Skeletal muscle tissue (tissue), 5 donors: ENCODE measurements around the gene EFNA1. TPM values are rescaled to one million over a fixed set of nuclear protein-coding genes. Genes with fewer than 3 reads are reported as not detected.

Source experiments
- H3K27ac ChIP-seq: one replicate; pipeline ENCODE4 v1.7.0; 2013; ENCODE audit warnings: mild to moderate bottlenecking, low read depth, low read length, inconsistent platforms
- H3K27me3 ChIP-seq, 3 donors: one replicate each; pipeline ENCODE4 v1.7.0; 2013; ENCODE audit warnings: low read length in 3 of 3; ENCODE audit not compliant: control insufficient read depth in 3 of 3, insufficient read depth in 3 of 3
- H3K36me3 ChIP-seq, 3 donors: one replicate each; pipeline ENCODE4 v1.7.0; 2013; ENCODE audit warnings: low read length in 3 of 3; ENCODE audit not compliant: control insufficient read depth in 3 of 3, insufficient read depth in 3 of 3
- H3K4me1 ChIP-seq, 3 donors: one replicate each; pipeline ENCODE4 v1.7.0; 2013; ENCODE audit warnings: low read length in 3 of 3, mild to moderate bottlenecking in 3 of 3; ENCODE audit not compliant: control insufficient read depth in 3 of 3, insufficient read depth in 3 of 3
- H3K4me3 ChIP-seq, 3 donors: one replicate each; pipeline ENCODE4 v1.7.0; 2013; ENCODE audit warnings: low read length in 3 of 3
- H3K9ac ChIP-seq, 3 donors: one replicate each; pipeline ENCODE4 v1.7.0; 2013; ENCODE audit warnings: low read length in 3 of 3, mild to moderate bottlenecking in 3 of 3, moderate library complexity in 2 of 3, low read depth in 1 of 3
- H3K9me3 ChIP-seq, 3 donors: one replicate each; pipeline ENCODE4 v1.7.0; 2013; ENCODE audit warnings: low read length in 3 of 3; ENCODE audit not compliant: control insufficient read depth in 3 of 3
- small RNA-seq: library from RNA; depleted of rRNA; stranded (forward); fragments of <200 nt; gene quantifications from one replicate; pipeline ENCODE3, GENCODE V24; 2014
- total RNA-seq: library from RNA; depleted of rRNA; stranded (reverse); fragments of >200 nt; gene quantifications from one replicate; pipeline ENCODE4 v1.2.3, GENCODE V29; 2014
- donor health status: Osteomylitis.

The EFNA1 gene
- total RNA-seq, 1 donor from 2014 or later: 13.0 TPM

GRCh38 chr1:155178441-155179111 lies 50.9 kb downstream of the EFNA1 start:
- Histone ChIP-seq H3K36me3 (no peaks in the 10 kb centered on the region), H3K9me3 (no peaks in the 10 kb centered on the region), H3K9ac (no peak overlapping the region), H3K27me3 (peaks cover 12 to 13% (median 12%) of the 10 kb centered on the region in 3 donors), H3K4me3 (no peak overlapping the region), H3K4me1 (peaks cover 1 to 9% (median 8%) of the 10 kb centered on the region in 3 donors), H3K27ac (no peak overlapping the region)

GRCh38 chr1:155179112-155180031 lies 51.7 kb downstream of the EFNA1 start:
- Histone ChIP-seq H3K4me1 (peaks cover 5 to 15% (median 5%) of the 10 kb centered on the region in 3 donors), H3K9me3 (no peaks in the 10 kb centered on the region), H3K9ac (no peak overlapping the region), H3K27me3 (peaks cover 7 to 8% (median 8%) of the 10 kb centered on the region in 3 donors), H3K4me3 (no peak overlapping the region), H3K27ac (no peak overlapping the region), H3K36me3 (no peaks in the 10 kb centered on the region)

- H3K4me1 ChIP-seq: peaks cover 17 to 32% (median 19%) of the 10 kb centered on the region in 3 donors
- no peaks in the 10 kb centered on the region for H3K9me3 ChIP-seq
- H3K27ac ChIP-seq: no peak overlapping the region
- no peak overlapping the region for H3K4me3 ChIP-seq
- H3K36me3 ChIP-seq: no peaks in the 10 kb centered on the region
- no peaks in the 10 kb centered on the region for H3K27me3 ChIP-seq
- no peak overlapping the region for H3K9ac ChIP-seq
These were observed 53.8 kb downstream of the EFNA1 start for GRCh38 chr1:155181371-155182051.

GRCh38 chr1:155182052-155182550 lies 54.4 kb downstream of the EFNA1 start:
- H3K27ac ChIP-seq: no peak overlapping the region
- H3K4me3 ChIP-seq: no peak overlapping the region
- H3K9ac ChIP-seq: no peak overlapping the region
- no peaks in the 10 kb centered on the region for H3K27me3 ChIP-seq
- H3K36me3 ChIP-seq: no peaks in the 10 kb centered on the region
- H3K9me3 ChIP-seq: no peaks in the 10 kb centered on the region
- H3K4me1 ChIP-seq: peaks cover 17 to 27% (median 17%) of the 10 kb centered on the region in 3 donors

GRCh38 chr1:155183775-155184221 lies 56.1 kb downstream of the EFNA1 start:
- H3K27ac ChIP-seq: no peak overlapping the region
- peak overlapping the region in 1 of 3 donors; percentile 68 for H3K9ac ChIP-seq
- no peaks in the 10 kb centered on the region for H3K27me3 ChIP-seq
- H3K4me3 ChIP-seq: no peak overlapping the region
- peaks cover 17 to 27% (median 17%) of the 10 kb centered on the region in 3 donors for H3K4me1 ChIP-seq
- no peaks in the 10 kb centered on the region for H3K36me3 ChIP-seq
- H3K9me3 ChIP-seq: no peaks in the 10 kb centered on the region

- H3K9ac ChIP-seq: peak overlapping the region in 1 of 3 donors; percentile 68
- H3K4me3 ChIP-seq: no peak overlapping the region
- H3K4me1 ChIP-seq: peaks cover 17 to 27% (median 17%) of the 10 kb centered on the region in 3 donors
- H3K36me3 ChIP-seq: no peaks in the 10 kb centered on the region
- peak overlapping the region; percentile 74 for H3K27ac ChIP-seq
- no peaks in the 10 kb centered on the region for H3K27me3 ChIP-seq
- no peaks in the 10 kb centered on the region for H3K9me3 ChIP-seq
These were observed 56.7 kb downstream of the EFNA1 start for GRCh38 chr1:155184351-155184811.

Small RNA genes within 50 kb of the gene (small RNA-seq; reads per million reads assigned to genes)
- gene HMGN2P18: not detected
- gene RF00019: not detected

Other genes starting within 250 kb of the EFNA1 start
- 12.5 TPM for gene PMVK, start 191.2 kb upstream of the EFNA1 start, total RNA-seq
- 190 TPM for gene PBXIP1, start 171.8 kb upstream of the EFNA1 start, total RNA-seq
- gene PYGO2, start 166.1 kb upstream of the EFNA1 start, total RNA-seq: 16.2 TPM
- 36.0 TPM for gene SHC1, start 157.1 kb upstream of the EFNA1 start, total RNA-seq
- 31.8 TPM for gene CKS1B, start 153.2 kb upstream of the EFNA1 start, total RNA-seq
- gene FLAD1, start 144.5 kb upstream of the EFNA1 start, total RNA-seq: 16.2 TPM
- not detected for gene LENEP, start 134.3 kb upstream of the EFNA1 start, total RNA-seq
- 7.8 TPM for gene ZBTB7B, start 125.1 kb upstream of the EFNA1 start, total RNA-seq
- gene DCST2, start 94.1 kb upstream of the EFNA1 start, total RNA-seq: not detected
- not detected for gene DCST1, start 94.1 kb upstream of the EFNA1 start, total RNA-seq
- 33.9 TPM for gene ADAM15, start 76.6 kb upstream of the EFNA1 start, total RNA-seq
- gene EFNA4, start 64.1 kb upstream of the EFNA1 start, total RNA-seq: 3.7 TPM
- 0.52 TPM for gene EFNA3, start 49.0 kb upstream of the EFNA1 start, total RNA-seq
- 19.8 TPM for gene SLC50A1, start 8.0 kb downstream of the EFNA1 start, total RNA-seq
- gene DPM3, start 12.7 kb downstream of the EFNA1 start, total RNA-seq: 13.6 TPM
- 104 TPM for gene KRTCAP2, start 45.4 kb downstream of the EFNA1 start, total RNA-seq
- under 0.01 TPM for gene TRIM46, start 46.0 kb downstream of the EFNA1 start, total RNA-seq
- 40.2 TPM for gene THBS3, start 80.0 kb downstream of the EFNA1 start, total RNA-seq
- gene MTX1, start 80.8 kb downstream of the EFNA1 start, total RNA-seq: 16.2 TPM
- gene ENTREP3, start 127.6 kb downstream of the EFNA1 start, total RNA-seq: 2.1 TPM
- 16.2 TPM for gene SCAMP3, start 134.5 kb downstream of the EFNA1 start, total RNA-seq
- gene CLK2, start 145.6 kb downstream of the EFNA1 start, total RNA-seq: 23.5 TPM
- 1.0 TPM for gene HCN3, start 149.6 kb downstream of the EFNA1 start, total RNA-seq
- gene PKLR, start 173.6 kb downstream of the EFNA1 start, total RNA-seq: not detected
- 69.4 TPM for gene FDPS, start 181.0 kb downstream of the EFNA1 start, total RNA-seq
- 9.4 TPM for gene RUSC1, start 193.0 kb downstream of the EFNA1 start, total RNA-seq